ENCODE measurements around the gene ADH4.
"Not testable (repeated sequence)": the region's sequence is repeated elsewhere in the genome, so short reads cannot be mapped to it uniquely, and the experiment has no call there.

The ADH4 gene
- total RNA-seq = 0 reads per million in 9 experiments

GRCh38 chr4:99144070-99144469 lies at the start of gene ADH4:
TSS of gene ADH4 (minus strand) at chr4:99144297. CDS start at chr4:99144222, 75 bp downstream.
- Mint-ChIP-seq H3K4me1 (ENCODE audit: low read depth in 2 of 2) (no peaks in the 10 kb centered on the region), H3K27ac (peak within 1 kb of the TSS in 1 of 2 donors; percentile 5), H3K27me3 (no peaks in the 10 kb centered on the region), H3K9me3 (no peaks in the 10 kb centered on the region), H3K4me3 (no peak within 1 kb of the TSS), H3K36me3 (ENCODE audit: insufficient read depth) (no peaks in the 10 kb centered on the region)
- ATAC-seq (replicated peaks) = no peak
- no peak for DNase-seq

GRCh38 chr4:99190336-99190735 lies 46.2 kb upstream of the ADH4 start:
- Mint-ChIP-seq H3K27ac (no peak overlapping the region), H3K4me1 (ENCODE audit: low read depth in 2 of 2) (no peaks in the 10 kb centered on the region), H3K9me3 (peaks cover 0 to 9% of the 10 kb centered on the region in 2 donors), H3K36me3 (ENCODE audit: insufficient read depth) (no peaks in the 10 kb centered on the region), H3K4me3 (no peak overlapping the region), H3K27me3 (no peaks in the 10 kb centered on the region)
- ATAC-seq (replicated peaks) = no peak
- DNase-seq = no peak

- H3K27ac Mint-ChIP-seq; DNase-seq; H3K4me1 Mint-ChIP-seq (ENCODE audit: low read depth in 2 of 2); H3K27me3 Mint-ChIP-seq; H3K4me3 Mint-ChIP-seq; ATAC-seq (replicated peaks); H3K36me3 Mint-ChIP-seq (ENCODE audit: insufficient read depth): not testable (repeated sequence)
- H3K9me3 Mint-ChIP-seq = peaks cover 0 to 12% of the 10 kb centered on the region in 2 donors
These were observed 45.8 kb upstream of the ADH4 start for GRCh38 chr4:99189900-99190299.

GRCh38 chr4:99186029-99186428 lies 41.9 kb upstream of the ADH4 start:
- Mint-ChIP-seq H3K4me1 (ENCODE audit: low read depth in 2 of 2) (no peaks in the 10 kb centered on the region), H3K36me3 (ENCODE audit: insufficient read depth) (no peaks in the 10 kb centered on the region), H3K27ac (no peak overlapping the region), H3K27me3 (no peaks in the 10 kb centered on the region), H3K9me3 (peaks cover 0 to 12% of the 10 kb centered on the region in 2 donors), H3K4me3 (no peak overlapping the region)
- DNase-seq (no peak), ATAC-seq (replicated peaks) (no peak)

GRCh38 chr4:99185581-99185980 lies 41.5 kb upstream of the ADH4 start:
- Mint-ChIP-seq H3K4me1 (ENCODE audit: low read depth in 2 of 2) (no peaks in the 10 kb centered on the region), H3K27ac (no peak overlapping the region), H3K4me3 (no peak overlapping the region), H3K9me3 (peaks cover 0 to 9% of the 10 kb centered on the region in 2 donors), H3K36me3 (ENCODE audit: insufficient read depth) (no peaks in the 10 kb centered on the region), H3K27me3 (no peaks in the 10 kb centered on the region)
- DNase-seq = no peak
- no peak for ATAC-seq (replicated peaks)

GRCh38 chr4:99180382-99181070 lies 36.4 kb upstream of the ADH4 start:
- Mint-ChIP-seq H3K36me3 (ENCODE audit: insufficient read depth) (no peaks in the 10 kb centered on the region), H3K4me3 (no peak overlapping the region), H3K27ac (no peak overlapping the region), H3K4me1 (ENCODE audit: low read depth in 2 of 2) (no peaks in the 10 kb centered on the region), H3K9me3 (peaks cover 7 to 10% of the 10 kb centered on the region in 2 donors), H3K27me3 (peaks cover 2 to 4% of the 10 kb centered on the region in 2 donors)
- DNase-seq (no peak), ATAC-seq (replicated peaks) (no peak)

GRCh38 chr4:99179626-99180025 lies 35.5 kb upstream of the ADH4 start:
- ATAC-seq (replicated peaks) (no peak), DNase-seq (no peak)
- no peak overlapping the region for H3K4me3 Mint-ChIP-seq
- peaks cover 4 to 10% of the 10 kb centered on the region in 2 donors for H3K9me3 Mint-ChIP-seq
- H3K27me3 Mint-ChIP-seq = peaks cover 9 to 13% of the 10 kb centered on the region in 2 donors
- H3K27ac Mint-ChIP-seq = no peak overlapping the region
- H3K36me3 Mint-ChIP-seq (ENCODE audit: insufficient read depth) = no peaks in the 10 kb centered on the region
- no peaks in the 10 kb centered on the region for H3K4me1 Mint-ChIP-seq (ENCODE audit: low read depth in 2 of 2)

GRCh38 chr4:99179178-99179577 lies 35.1 kb upstream of the ADH4 start:
- Mint-ChIP-seq H3K27me3 (peaks cover 9 to 17% of the 10 kb centered on the region in 2 donors), H3K4me1 (ENCODE audit: low read depth in 2 of 2) (no peaks in the 10 kb centered on the region), H3K4me3 (no peak overlapping the region), H3K27ac (no peak overlapping the region), H3K9me3 (peaks cover 3 to 10% of the 10 kb centered on the region in 2 donors), H3K36me3 (ENCODE audit: insufficient read depth) (no peaks in the 10 kb centered on the region)
- DNase-seq = no peak
- ATAC-seq (replicated peaks) = no peak

GRCh38 chr4:99166544-99166943 lies 22.4 kb upstream of the ADH4 start:
- no peak overlapping the region for H3K27ac Mint-ChIP-seq
- no peaks in the 10 kb centered on the region for H3K36me3 Mint-ChIP-seq (ENCODE audit: insufficient read depth)
- DNase-seq (no peak), ATAC-seq (replicated peaks) (no peak)
- peaks cover 0 to 8% of the 10 kb centered on the region in 2 donors for H3K27me3 Mint-ChIP-seq
- H3K4me3 Mint-ChIP-seq = no peak overlapping the region
- no peaks in the 10 kb centered on the region for H3K4me1 Mint-ChIP-seq (ENCODE audit: low read depth in 2 of 2)
- peaks cover 0 to 2% of the 10 kb centered on the region in 2 donors for H3K9me3 Mint-ChIP-seq

- no peak for ATAC-seq (replicated peaks)
These were observed 21.9 kb upstream of the ADH4 start for GRCh38 chr4:99165978-99166377.

GRCh38 chr4:99161373-99162099 lies 17.4 kb upstream of the ADH4 start:
- H3K27ac Mint-ChIP-seq = no peak overlapping the region
- no peak for ATAC-seq (replicated peaks)
- no peak overlapping the region for H3K4me3 Mint-ChIP-seq
- no peak for DNase-seq
- no peaks in the 10 kb centered on the region for H3K36me3 Mint-ChIP-seq (ENCODE audit: insufficient read depth)
- H3K27me3 Mint-ChIP-seq = no peaks in the 10 kb centered on the region
- H3K9me3 Mint-ChIP-seq = no peaks in the 10 kb centered on the region
- no peaks in the 10 kb centered on the region for H3K4me1 Mint-ChIP-seq (ENCODE audit: low read depth in 2 of 2)

More at GRCh38 chr4:99165978-99166377, 21.9 kb upstream of the ADH4 start:
- DNase-seq = no peak
- H3K4me1 Mint-ChIP-seq (ENCODE audit: low read depth in 2 of 2) = no peaks in the 10 kb centered on the region
- no peak overlapping the region for H3K27ac Mint-ChIP-seq
- no peak overlapping the region for H3K4me3 Mint-ChIP-seq
- no peaks in the 10 kb centered on the region for H3K36me3 Mint-ChIP-seq (ENCODE audit: insufficient read depth)
- peaks cover 0 to 8% of the 10 kb centered on the region in 2 donors for H3K27me3 Mint-ChIP-seq
- H3K9me3 Mint-ChIP-seq = peaks cover 0 to 2% of the 10 kb centered on the region in 2 donors

GRCh38 chr4:99159699-99160098 lies 15.6 kb upstream of the ADH4 start:
- no peak for DNase-seq
- Mint-ChIP-seq H3K27ac (no peak overlapping the region), H3K4me3 (no peak overlapping the region), H3K27me3 (peaks cover under 1 to 7% of the 10 kb centered on the region in 2 donors), H3K4me1 (ENCODE audit: low read depth in 2 of 2) (no peaks in the 10 kb centered on the region), H3K9me3 (no peaks in the 10 kb centered on the region), H3K36me3 (ENCODE audit: insufficient read depth) (no peaks in the 10 kb centered on the region)
- no peak for ATAC-seq (replicated peaks)

- peaks cover 7 to 12% of the 10 kb centered on the region in 2 donors for H3K27me3 Mint-ChIP-seq
- no peaks in the 10 kb centered on the region for H3K36me3 Mint-ChIP-seq (ENCODE audit: insufficient read depth)
- no peaks in the 10 kb centered on the region for H3K4me1 Mint-ChIP-seq (ENCODE audit: low read depth in 2 of 2)
- no peak overlapping the region for H3K27ac Mint-ChIP-seq
- DNase-seq (no peak), ATAC-seq (replicated peaks) (no peak)
- no peak overlapping the region for H3K4me3 Mint-ChIP-seq
- H3K9me3 Mint-ChIP-seq = no peaks in the 10 kb centered on the region
These were observed 13.4 kb upstream of the ADH4 start for GRCh38 chr4:99157478-99157935.

- no peak overlapping the region for H3K4me3 Mint-ChIP-seq
- peaks cover 7 to 12% of the 10 kb centered on the region in 2 donors for H3K27me3 Mint-ChIP-seq
These were observed 12.9 kb upstream of the ADH4 start for GRCh38 chr4:99156992-99157391.

More at GRCh38 chr4:99156992-99157391, 12.9 kb upstream of the ADH4 start:
- Mint-ChIP-seq H3K4me1 (ENCODE audit: low read depth in 2 of 2) (no peaks in the 10 kb centered on the region), H3K36me3 (ENCODE audit: insufficient read depth) (no peaks in the 10 kb centered on the region), H3K9me3 (no peaks in the 10 kb centered on the region), H3K27ac (no peak overlapping the region)
- DNase-seq = no peak
- ATAC-seq (replicated peaks) = no peak

Measured in effector memory CD8-positive, alpha-beta T cell (primary cell).